Muscle of arm (tissue), 12 donors: ENCODE measurements around the gene ABCA3. TPM values are rescaled to one million over a fixed set of nuclear protein-coding genes. Genes with fewer than 3 reads are reported as not detected.
"Not testable (repeated sequence)": the region's sequence is repeated elsewhere in the genome, so short reads cannot be mapped to it uniquely, and the experiment has no call there.

Experiments
- DNase-seq: peaks from one replicate; pipeline ENCODE4 v3.0.0-alpha.2; 2013
- polyA plus RNA-seq, 12 donors: library from polyadenylated mRNA; unstranded; fragments of 120-200 nt; gene quantifications; one replicate each; pipeline ENCODE4 v1.2.1, GENCODE V29; 2013; ENCODE audit not compliant: insufficient read length in 12 of 12

ABCA3 gene
- polyA plus RNA-seq, 12 donors, result 12.3 to 24.2 (median 14.4) TPM; not detected in 1

- DNase-seq, result no peak
Measured at GRCh38 chr16:2280981-2281542, 59.5 kb downstream of the ABCA3 start.

- no peak for DNase-seq
Measured at GRCh38 chr16:2280461-2280860, 60.1 kb downstream of the ABCA3 start.

GRCh38 chr16:2278956-2279800 is 61.4 kb downstream of the ABCA3 start:
- no peak for DNase-seq

GRCh38 chr16:2278272-2278608 is 62.3 kb downstream of the ABCA3 start:
- DNase-seq, result no peak

- DNase-seq, result no peak
Measured at GRCh38 chr16:2277466-2278271, 62.9 kb downstream of the ABCA3 start.

GRCh38 chr16:2276368-2277195 is 63.9 kb downstream of the ABCA3 start:
- DNase-seq, result no peak

- no peak for DNase-seq
Measured at GRCh38 chr16:2275476-2276367, 64.8 kb downstream of the ABCA3 start.

- no peak for DNase-seq
Measured at GRCh38 chr16:2273931-2274330, 66.6 kb downstream of the ABCA3 start.

- no peak for DNase-seq
Measured at GRCh38 chr16:2273484-2273883, 67.0 kb downstream of the ABCA3 start.

GRCh38 chr16:2271848-2272461 is 68.6 kb downstream of the ABCA3 start:
- no peak for DNase-seq

- DNase-seq, result no peak
Measured at GRCh38 chr16:2270588-2271470, 69.7 kb downstream of the ABCA3 start.

- DNase-seq, result no peak
Measured at GRCh38 chr16:2270070-2270462, 70.5 kb downstream of the ABCA3 start.

- peak; percentile 99 for DNase-seq
Measured at GRCh38 chr16:2267913-2268666, 72.4 kb downstream of the ABCA3 start, which contains the start of gene RNPS1. TSS of gene RNPS1 (minus strand) at chr16:2268126. CDS start at chr16:2264643, 3,483 bp downstream.

GRCh38 chr16:2267505-2267912 is 73.0 kb downstream of the ABCA3 start:
- not testable (repeated sequence) for DNase-seq

- not testable (repeated sequence) for DNase-seq
Measured at GRCh38 chr16:2266887-2267286, 73.6 kb downstream of the ABCA3 start.

- not testable (repeated sequence) for DNase-seq
Measured at GRCh38 chr16:2263026-2263425, 77.5 kb downstream of the ABCA3 start.

- no peak for DNase-seq
Measured at GRCh38 chr16:2260250-2260649, 80.3 kb downstream of the ABCA3 start.

GRCh38 chr16:2258530-2258929 is 82.0 kb downstream of the ABCA3 start:
- DNase-seq, result not testable (repeated sequence)
